ENCODE data around the gene FOLR2. TPM values are rescaled to one million over a fixed set of nuclear protein-coding genes. Genes with fewer than 3 reads are reported as not detected.
"Not testable (repeated sequence)": the region's sequence is repeated elsewhere in the genome, so short reads cannot be mapped to it uniquely, and the experiment has no call there.

FOLR2 gene
- total RNA-seq, 5 donors from 2014 or later (not counting 1 experiment from before 2014, with no cell fraction given) = not detected

DNA sequence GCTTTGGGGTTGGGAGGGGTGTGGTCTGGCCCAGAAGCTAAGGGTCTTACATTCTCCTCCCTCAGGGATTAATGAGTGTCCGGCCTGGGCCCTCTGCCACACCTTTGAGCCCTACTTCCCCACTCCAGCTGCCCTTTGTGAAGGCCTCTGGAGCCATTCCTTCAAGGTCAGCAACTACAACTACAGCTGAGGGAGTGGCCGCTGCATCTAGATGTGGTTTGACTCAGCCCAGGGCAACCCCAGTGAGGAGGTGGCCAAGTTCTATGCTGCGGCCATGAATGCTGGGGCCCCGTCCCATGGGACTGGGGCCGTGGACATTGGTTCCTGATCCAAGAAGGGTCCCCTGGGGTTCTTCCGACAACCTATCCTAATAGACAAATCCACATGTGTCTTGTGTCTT, 38.9 kb upstream of the FOLR2 start:
- no peak overlapping the region for H3K27ac ChIP-seq (ENCODE audit: low read length)
- CTCF ChIA-PET = no interaction called here
- Mint-ChIP-seq H3K27me3 (peaks cover 8 to 22% of the 10 kb centered on the region in 2 donors), H3K36me3 (no peaks in the 10 kb centered on the region), H3K4me3 (no peak overlapping the region), H3K4me1 (no peaks in the 10 kb centered on the region), H3K27ac (no peak overlapping the region), H3K9me3 (no peaks in the 10 kb centered on the region)
- no peak overlapping the region for H3K4me3 ChIP-seq (ENCODE audit: control insufficient read depth in 1 of 2, extremely low read depth in 1 of 2, low read length in 1 of 2)
- ATAC-seq (replicated peaks in 1 of 4) (no peak), DNase-seq (no peak)
- POLR2A ChIA-PET = no interaction called here
- H3K9me3 ChIP-seq = no peaks in the 10 kb centered on the region
- H3K36me3 ChIP-seq (ENCODE audit: control insufficient read depth in 2 of 2, extremely low read depth in 1 of 2, insufficient read depth in 1 of 2, low read length in 1 of 2) = no peaks in the 10 kb centered on the region
- 90% methylated on average over 3 of the region's 6 CpGs for WGBS (ENCODE audit: insufficient coverage)
- peaks cover 0 to 6% of the 10 kb centered on the region in 2 experiments for H3K27me3 ChIP-seq (replicated peaks in 1 of 2; ENCODE audit: control insufficient read depth in 2 of 2, extremely low read depth in 1 of 2, insufficient read depth in 2 of 2, low read length in 1 of 2)
- H3K4me1 ChIP-seq (ENCODE audit: control insufficient read depth in 1 of 2, extremely low read depth in 1 of 2, insufficient read depth in 2 of 2, low read length in 2 of 2) = no peaks in the 10 kb centered on the region

DNA sequence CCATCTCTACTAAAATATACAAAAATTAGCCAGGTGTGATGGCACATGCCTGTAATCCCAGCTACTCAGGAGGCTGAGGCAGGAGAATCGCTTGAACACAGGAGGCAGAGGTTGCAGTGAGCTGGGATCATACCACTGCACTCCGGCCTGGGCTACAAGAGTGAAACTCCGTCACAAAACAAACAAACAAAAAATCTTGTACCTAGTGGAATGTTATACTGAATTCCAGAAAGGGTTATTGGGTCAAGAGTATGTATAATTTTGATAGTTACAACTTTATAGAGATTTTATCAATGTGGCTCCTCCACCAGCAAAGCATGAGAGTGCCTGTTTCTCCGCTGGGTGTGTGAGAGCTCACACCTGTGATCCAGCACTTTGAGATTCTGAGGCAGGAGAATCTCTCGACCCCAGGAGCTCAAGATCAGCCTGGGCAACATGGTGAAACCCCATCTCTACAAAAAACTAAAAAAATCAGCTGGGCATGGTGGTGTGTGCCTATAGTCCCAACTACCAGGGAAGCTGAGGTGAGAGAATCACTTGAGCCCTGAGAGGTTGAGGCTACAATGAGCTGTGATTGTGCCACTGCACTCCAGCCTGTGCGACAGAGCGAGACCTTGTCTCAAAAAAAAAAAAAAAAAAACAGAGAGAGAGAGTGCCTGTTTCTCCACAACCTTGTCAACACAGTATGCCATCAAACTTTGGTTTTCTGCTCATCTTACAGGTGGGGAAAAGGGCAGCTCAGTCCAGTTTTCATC, 37.4 kb upstream of the FOLR2 start:
- peaks cover 2 to 6% (median 5%) of the 10 kb centered on the region in 3 donors for H3K4me1 Mint-ChIP-seq
- H3K27ac ChIP-seq (ENCODE audit: low read length) = no peak overlapping the region
- no peak overlapping the region for H3K27ac Mint-ChIP-seq
- no peak overlapping the region for H3K4me3 ChIP-seq (ENCODE audit: control insufficient read depth in 1 of 2, extremely low read depth in 1 of 2, low read length in 1 of 2)
- H3K36me3 Mint-ChIP-seq = no peaks in the 10 kb centered on the region
- ChIA-PET CTCF (interaction anchor here (0.6 to 0.7 kb wide), 3 partner anchors 78 to 1089 kb away, joined by 4 to 8 read pairs (median 5); no protein-coding TSS in a partner anchor), POLR2A (no interaction called here)
- DNase-seq = no peak
- no peaks in the 10 kb centered on the region for H3K36me3 ChIP-seq (ENCODE audit: control insufficient read depth in 2 of 2, extremely low read depth in 1 of 2, insufficient read depth in 1 of 2, low read length in 1 of 2)
- H3K9me3 Mint-ChIP-seq = no peaks in the 10 kb centered on the region
- no peak overlapping the region for H3K4me3 Mint-ChIP-seq
- H3K9me3 ChIP-seq = no peaks in the 10 kb centered on the region
- peaks cover 0 to 9% of the 10 kb centered on the region in 2 experiments for H3K27me3 ChIP-seq (replicated peaks in 1 of 2; ENCODE audit: control insufficient read depth in 2 of 2, extremely low read depth in 1 of 2, insufficient read depth in 2 of 2, low read length in 1 of 2)
- ATAC-seq (replicated peaks in 1 of 4) = no peak
- WGBS (ENCODE audit: insufficient coverage) = no CpG with 5 or more reads among the region's 7 CpGs
- H3K4me1 ChIP-seq (ENCODE audit: control insufficient read depth in 1 of 2, extremely low read depth in 1 of 2, insufficient read depth in 2 of 2, low read length in 2 of 2) = peaks cover 0 to 2% of the 10 kb centered on the region in 2 experiments
- peaks cover 11 to 21% of the 10 kb centered on the region in 2 donors for H3K27me3 Mint-ChIP-seq

DNA sequence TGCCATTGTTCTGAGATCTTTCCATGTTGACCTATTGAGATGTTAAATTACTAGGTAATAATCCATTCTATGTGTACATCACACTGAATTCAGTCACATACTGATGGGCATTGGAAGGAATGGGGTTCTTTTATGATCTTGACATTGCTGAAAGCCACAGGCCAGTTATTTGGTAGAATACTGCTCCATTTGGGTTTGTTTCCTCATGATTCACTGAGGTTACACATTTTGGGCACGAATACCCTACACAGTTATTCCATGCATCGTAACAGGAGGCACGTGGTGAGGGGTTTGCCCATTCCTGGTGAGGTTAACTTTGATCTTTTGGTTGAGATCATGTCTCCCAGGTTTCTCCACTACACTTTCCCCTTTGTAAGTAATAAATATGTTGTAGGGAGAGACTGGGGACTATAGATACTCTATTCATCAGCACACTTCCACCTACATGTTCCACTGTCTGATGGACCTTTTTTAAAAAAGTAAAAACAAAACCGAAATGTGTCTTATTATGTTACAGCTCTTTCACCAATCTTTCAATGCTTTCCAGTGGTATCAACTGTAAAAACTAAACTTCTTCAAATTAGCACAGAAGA, 36.7 kb upstream of the FOLR2 start:
- Histone ChIP-seq H3K4me3 (ENCODE audit: control insufficient read depth in 1 of 2, extremely low read depth in 1 of 2, low read length in 1 of 2) (no peak overlapping the region), H3K27me3 (replicated peaks in 1 of 2; ENCODE audit: control insufficient read depth in 2 of 2, extremely low read depth in 1 of 2, insufficient read depth in 2 of 2, low read length in 1 of 2) (peaks cover 0 to 14% of the 10 kb centered on the region in 2 experiments), H3K9me3 (no peaks in the 10 kb centered on the region), H3K4me1 (ENCODE audit: control insufficient read depth in 1 of 2, extremely low read depth in 1 of 2, insufficient read depth in 2 of 2, low read length in 2 of 2) (peaks cover 0 to 2% of the 10 kb centered on the region in 2 experiments), H3K36me3 (ENCODE audit: control insufficient read depth in 2 of 2, extremely low read depth in 1 of 2, insufficient read depth in 1 of 2, low read length in 1 of 2) (no peaks in the 10 kb centered on the region), H3K27ac (ENCODE audit: low read length) (no peak overlapping the region)
- DNase-seq (no peak), ATAC-seq (replicated peaks in 1 of 4) (no peak)
- Mint-ChIP-seq H3K36me3 (no peaks in the 10 kb centered on the region), H3K4me3 (no peak overlapping the region), H3K9me3 (no peaks in the 10 kb centered on the region), H3K4me1 (peaks cover 2 to 6% (median 5%) of the 10 kb centered on the region in 3 donors), H3K27ac (no peak overlapping the region), H3K27me3 (peaks cover 11 to 21% of the 10 kb centered on the region in 2 donors)
- POLR2A ChIA-PET = no interaction called here
- CTCF ChIA-PET = interaction anchor here (0.7 to 0.8 kb wide), 2 partner anchors 77 to 154 kb away, joined by 3 to 5 read pairs; no protein-coding TSS in a partner anchor
- 57% methylated on average over 1 of the region's 4 CpGs for WGBS (ENCODE audit: insufficient coverage)

DNA sequence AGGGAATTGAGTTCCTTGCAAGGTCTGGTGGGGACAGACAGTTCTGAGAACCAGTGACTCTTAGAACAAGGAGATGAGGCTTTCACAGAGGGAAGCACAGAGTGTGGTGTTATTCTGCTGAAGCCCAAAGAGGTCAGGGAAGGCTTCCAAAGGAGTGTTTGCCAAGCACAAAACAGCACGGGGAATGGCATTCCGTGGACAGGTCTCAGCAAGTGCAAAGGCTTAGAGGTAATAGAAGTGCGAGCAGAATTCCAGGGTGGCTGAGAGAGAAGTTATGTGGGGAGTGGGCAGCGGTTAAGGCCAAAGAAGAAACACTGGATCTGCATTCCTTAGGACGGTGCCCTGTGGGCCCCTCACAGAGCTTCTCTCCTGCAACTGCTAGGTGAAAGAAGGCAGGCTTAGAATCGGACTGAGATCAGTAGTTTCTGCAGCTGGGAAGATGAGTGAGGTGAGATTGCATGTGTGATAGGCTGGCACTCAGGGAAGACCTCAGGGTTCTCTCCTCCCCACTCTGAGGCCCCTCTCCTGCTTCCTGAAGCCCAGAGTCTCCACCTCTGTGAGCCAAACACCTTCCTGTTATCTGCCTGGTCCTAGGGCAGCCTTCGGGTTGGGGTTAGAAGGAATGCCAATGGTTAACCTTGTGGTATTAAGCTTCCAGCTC, 35.6 kb upstream of the FOLR2 start:
- POLR2A ChIA-PET; ATAC-seq (replicated peaks in 1 of 4): not testable (repeated sequence)
- CTCF ChIA-PET = interaction anchor here (0.5 to 0.8 kb wide), 2 partner anchors 156 to 1273 kb away, joined by 3 read pairs; no protein-coding TSS in a partner anchor

GRCh38 chr11:72181553-72181958, 35.0 kb upstream of the FOLR2 start:
- WGBS (ENCODE audit: insufficient coverage) = 93% methylated on average over 1 of the region's 3 CpGs

More for the DNA sequence above, 35.6 kb upstream of the FOLR2 start:
- peaks cover 11 to 21% of the 10 kb centered on the region in 2 donors for H3K27me3 Mint-ChIP-seq
- DNase-seq; H3K4me3 ChIP-seq (ENCODE audit: control insufficient read depth in 1 of 2, extremely low read depth in 1 of 2, low read length in 1 of 2); H3K9me3 Mint-ChIP-seq; H3K4me3 Mint-ChIP-seq; H3K36me3 ChIP-seq (ENCODE audit: control insufficient read depth in 2 of 2, extremely low read depth in 1 of 2, insufficient read depth in 1 of 2, low read length in 1 of 2); H3K36me3 Mint-ChIP-seq; H3K4me1 Mint-ChIP-seq; H3K9me3 ChIP-seq; H3K4me1 ChIP-seq (ENCODE audit: control insufficient read depth in 1 of 2, extremely low read depth in 1 of 2, insufficient read depth in 2 of 2, low read length in 2 of 2); H3K27ac Mint-ChIP-seq; H3K27ac ChIP-seq (ENCODE audit: low read length): not testable (repeated sequence)
- peaks cover 0 to 14% of the 10 kb centered on the region in 2 experiments for H3K27me3 ChIP-seq (replicated peaks in 1 of 2; ENCODE audit: control insufficient read depth in 2 of 2, extremely low read depth in 1 of 2, insufficient read depth in 2 of 2, low read length in 1 of 2)
- 87% methylated on average over 5 of the region's 7 CpGs for WGBS (ENCODE audit: insufficient coverage)

DNA sequence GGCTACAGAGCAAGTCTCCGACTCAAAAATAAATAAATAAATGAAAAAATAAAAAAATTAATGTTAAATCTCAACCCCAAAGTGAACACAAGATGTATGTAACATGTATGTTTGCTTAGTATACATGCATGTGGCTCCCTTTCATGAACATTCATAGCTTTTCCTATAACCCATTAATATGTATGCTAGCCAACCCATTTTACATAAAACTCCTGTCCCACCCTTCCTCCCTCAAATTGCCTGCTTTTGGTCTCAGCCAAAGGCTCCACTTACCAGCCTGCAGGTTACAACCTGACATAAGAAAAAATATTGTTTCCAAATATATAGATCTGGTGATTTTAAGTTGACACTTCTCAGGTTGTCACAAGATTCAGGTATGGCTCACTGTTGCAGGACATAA, 28.3 kb upstream of the FOLR2 start:
- Histone ChIP-seq H3K36me3 (ENCODE audit: control insufficient read depth in 2 of 2, extremely low read depth in 1 of 2, insufficient read depth in 1 of 2, low read length in 1 of 2) (no peaks in the 10 kb centered on the region), H3K27ac (ENCODE audit: low read length) (no peak overlapping the region), H3K9me3 (no peaks in the 10 kb centered on the region), H3K4me1 (ENCODE audit: control insufficient read depth in 1 of 2, extremely low read depth in 1 of 2, insufficient read depth in 2 of 2, low read length in 2 of 2) (peaks cover 0 to 1% of the 10 kb centered on the region in 2 experiments), H3K27me3 (replicated peaks in 1 of 2; ENCODE audit: control insufficient read depth in 2 of 2, extremely low read depth in 1 of 2, insufficient read depth in 2 of 2, low read length in 1 of 2) (peaks cover 0 to 5% of the 10 kb centered on the region in 2 experiments), H3K4me3 (ENCODE audit: control insufficient read depth in 1 of 2, extremely low read depth in 1 of 2, low read length in 1 of 2) (no peak overlapping the region)
- Mint-ChIP-seq H3K4me1 (peaks cover 2 to 3% (median 3%) of the 10 kb centered on the region in 3 donors), H3K9me3 (no peaks in the 10 kb centered on the region), H3K4me3 (no peak overlapping the region), H3K27ac (no peak overlapping the region), H3K36me3 (no peaks in the 10 kb centered on the region), H3K27me3 (peaks cover 2% of the 10 kb centered on the region in 2 donors)
- ATAC-seq (replicated peaks in 1 of 4) (no peak), DNase-seq (no peak)
- ChIA-PET CTCF (no interaction called here), POLR2A (no interaction called here)
- WGBS (ENCODE audit: insufficient coverage) = no CpG with 5 or more reads among the region's 1 CpG

More at GRCh38 chr11:72181553-72181958, 35.0 kb upstream of the FOLR2 start:
- H3K36me3 Mint-ChIP-seq; H3K36me3 ChIP-seq (ENCODE audit: control insufficient read depth in 2 of 2, extremely low read depth in 1 of 2, insufficient read depth in 1 of 2, low read length in 1 of 2); H3K4me3 ChIP-seq (ENCODE audit: control insufficient read depth in 1 of 2, extremely low read depth in 1 of 2, low read length in 1 of 2); ATAC-seq (replicated peaks in 1 of 4); POLR2A ChIA-PET; H3K27ac Mint-ChIP-seq; H3K9me3 ChIP-seq; H3K4me1 Mint-ChIP-seq; DNase-seq; H3K9me3 Mint-ChIP-seq; H3K4me1 ChIP-seq (ENCODE audit: control insufficient read depth in 1 of 2, extremely low read depth in 1 of 2, insufficient read depth in 2 of 2, low read length in 2 of 2); H3K4me3 Mint-ChIP-seq; H3K27ac ChIP-seq (ENCODE audit: low read length): not testable (repeated sequence)
- H3K27me3 Mint-ChIP-seq = peaks cover 11 to 17% of the 10 kb centered on the region in 2 donors
- CTCF ChIA-PET = interaction anchor here in 1 of 2 donors (0.5 kb wide), 1 partner anchor 1272 kb away, joined by 3 read pairs; no protein-coding TSS in a partner anchor
- H3K27me3 ChIP-seq (replicated peaks in 1 of 2; ENCODE audit: control insufficient read depth in 2 of 2, extremely low read depth in 1 of 2, insufficient read depth in 2 of 2, low read length in 1 of 2) = peaks cover 0 to 14% of the 10 kb centered on the region in 2 experiments

Data from T-cell (primary cell).